ENCODE measurements around the gene CHMP3.

GRCh38 chr2:86543793-86544192 is 19.4 kb downstream of the CHMP3 start:
- TF ChIP-seq MAX (IDR thresholded peaks at IDR 0.05; ENCODE audit: low read depth) (no peak), EZH2phosphoT487 (IDR thresholded peaks at IDR 0.05; ENCODE audit: borderline replicate concordance, low read depth) (no peak), ELF1 (IDR thresholded peaks at IDR 0.05) (no peak), TEAD4 (IDR thresholded peaks at IDR 0.05; ENCODE audit: borderline replicate concordance, insufficient read depth) (no peak), MXI1 (IDR thresholded peaks at IDR 0.05; ENCODE audit: low read depth, low read length) (no peak), CHD2 (IDR thresholded peaks at IDR 0.05; ENCODE audit: low read length, partially characterized antibody) (no peak), POLR2AphosphoS5 (IDR thresholded peaks at IDR 0.05; ENCODE audit: low read depth, low read length) (no peak)
- TF ChIP-seq, protein P1, sequence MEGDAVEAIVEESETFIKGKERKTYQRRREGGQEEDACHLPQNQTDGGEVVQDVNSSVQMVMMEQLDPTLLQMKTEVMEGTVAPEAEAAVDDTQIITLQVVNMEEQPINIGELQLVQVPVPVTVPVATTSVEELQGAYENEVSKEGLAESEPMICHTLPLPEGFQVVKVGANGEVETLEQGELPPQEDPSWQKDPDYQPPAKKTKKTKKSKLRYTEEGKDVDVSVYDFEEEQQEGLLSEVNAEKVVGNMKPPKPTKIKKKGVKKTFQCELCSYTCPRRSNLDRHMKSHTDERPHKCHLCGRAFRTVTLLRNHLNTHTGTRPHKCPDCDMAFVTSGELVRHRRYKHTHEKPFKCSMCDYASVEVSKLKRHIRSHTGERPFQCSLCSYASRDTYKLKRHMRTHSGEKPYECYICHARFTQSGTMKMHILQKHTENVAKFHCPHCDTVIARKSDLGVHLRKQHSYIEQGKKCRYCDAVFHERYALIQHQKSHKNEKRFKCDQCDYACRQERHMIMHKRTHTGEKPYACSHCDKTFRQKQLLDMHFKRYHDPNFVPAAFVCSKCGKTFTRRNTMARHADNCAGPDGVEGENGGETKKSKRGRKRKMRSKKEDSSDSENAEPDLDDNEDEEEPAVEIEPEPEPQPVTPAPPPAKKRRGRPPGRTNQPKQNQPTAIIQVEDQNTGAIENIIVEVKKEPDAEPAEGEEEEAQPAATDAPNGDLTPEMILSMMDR (IDR thresholded peaks at IDR 0.05): no peak
